GM12865 (cell line): ENCODE data around the gene HDDC3.

Experiments
- DNase-seq: peaks from one replicate; pipeline ENCODE4 v3.0.0; 2010; ENCODE audit warnings: low read depth
- H3K4me3 ChIP-seq: 2 replicates; pipeline ENCODE4 v1.5.1; 2011; ENCODE audit warnings: mild to moderate bottlenecking, low read depth, low read length, control low read depth
- CTCF ChIP-seq: IDR thresholded peaks from 2 replicates; pipeline ENCODE4 v1.5.1; 2011; ENCODE audit warnings: low read length, control low read depth, low read depth, inconsistent platforms; ENCODE audit not compliant: insufficient read depth; ENCODE audit errors: missing control alignments

Gene HDDC3

GRCh38 chr15:90946941-90947576 is 14.7 kb upstream of the HDDC3 start:
- no peak for TF ChIP-seq CTCF
- no peak overlapping the region for H3K4me3 ChIP-seq
- no peak for DNase-seq

- TF ChIP-seq CTCF: no peak
- no peak for DNase-seq
- no peak overlapping the region for H3K4me3 ChIP-seq
These were observed 14.2 kb upstream of the HDDC3 start for GRCh38 chr15:90946538-90946937.

DNA sequence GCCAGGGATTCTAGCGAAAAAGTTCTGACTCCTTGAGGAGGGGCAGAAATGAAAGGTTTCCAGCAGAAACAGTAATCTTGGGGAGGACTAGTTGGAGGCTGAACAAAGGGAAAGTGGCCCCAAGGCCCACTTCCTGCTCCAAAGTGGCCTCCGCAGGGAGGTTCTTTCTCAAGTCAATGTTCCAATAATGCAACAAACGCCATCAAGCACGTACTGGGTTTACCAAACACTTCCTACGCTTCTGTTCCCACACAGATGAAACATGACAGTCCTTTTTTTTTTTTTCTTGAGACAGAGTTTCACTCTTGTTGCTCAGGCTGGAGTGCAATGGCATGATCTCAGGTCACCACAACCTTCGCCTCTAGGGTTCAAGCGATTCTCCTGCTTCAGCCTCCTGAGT is 12.7 kb upstream of the HDDC3 start:
- DNase-seq: no peak
- TF ChIP-seq CTCF: no peak
- no peak overlapping the region for H3K4me3 ChIP-seq

DNA sequence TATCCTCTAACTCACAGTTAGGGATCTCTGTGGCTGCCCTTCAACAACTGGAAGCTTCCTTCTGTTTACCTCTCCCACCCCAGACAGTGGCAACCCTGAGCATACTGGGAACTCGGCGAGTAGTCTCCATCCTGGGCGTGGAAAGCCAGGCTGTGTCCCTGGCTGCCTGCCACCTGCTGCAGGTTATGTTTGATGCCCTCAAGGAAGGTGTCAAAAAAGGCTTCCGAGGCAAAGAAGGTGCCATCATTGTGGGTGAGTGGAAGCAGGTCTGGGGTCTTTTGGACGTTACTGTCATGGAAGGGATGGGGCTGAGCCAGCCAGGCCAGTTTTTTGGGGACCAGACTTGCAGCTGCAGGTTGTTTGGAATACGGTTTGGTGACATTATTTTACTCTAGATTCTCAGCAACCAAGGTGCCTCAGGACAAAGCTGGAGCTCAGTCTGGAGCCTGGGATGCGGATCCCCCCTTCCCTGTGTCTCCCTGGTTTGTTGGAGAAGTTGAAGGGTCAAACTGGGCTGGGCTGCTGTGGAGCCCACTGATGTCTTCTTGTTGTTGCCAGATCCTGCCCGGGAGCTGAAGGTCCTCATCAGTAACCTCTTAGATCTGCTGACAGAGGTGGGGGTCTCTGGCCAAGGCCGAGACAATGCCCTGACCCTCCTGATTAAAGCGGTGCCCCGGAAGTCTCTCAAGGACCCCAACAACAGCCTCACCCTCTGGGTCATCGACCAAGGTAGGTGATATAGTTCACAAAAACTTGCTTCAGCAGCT is 10.2 kb upstream of the HDDC3 start:
- H3K4me3 ChIP-seq: no peak overlapping the region
- no peak for DNase-seq
- TF ChIP-seq CTCF: no peak

GRCh38 chr15:90941038-90941437 is 8.7 kb upstream of the HDDC3 start:
- no peak for DNase-seq
- no peak overlapping the region for H3K4me3 ChIP-seq
- TF ChIP-seq CTCF: no peak

- DNase-seq: no peak
- no peak overlapping the region for H3K4me3 ChIP-seq
- TF ChIP-seq CTCF: no peak
These were observed 7.4 kb upstream of the HDDC3 start for GRCh38 chr15:90939756-90940155.
